ENCODE results near the gene CACNA1I. TPM values are rescaled to one million over a fixed set of nuclear protein-coding genes. Genes with fewer than 3 reads are reported as not detected.

Gene CACNA1I
- total RNA-seq, 1 experiment from 2014 or later = 0.90 TPM

DNA sequence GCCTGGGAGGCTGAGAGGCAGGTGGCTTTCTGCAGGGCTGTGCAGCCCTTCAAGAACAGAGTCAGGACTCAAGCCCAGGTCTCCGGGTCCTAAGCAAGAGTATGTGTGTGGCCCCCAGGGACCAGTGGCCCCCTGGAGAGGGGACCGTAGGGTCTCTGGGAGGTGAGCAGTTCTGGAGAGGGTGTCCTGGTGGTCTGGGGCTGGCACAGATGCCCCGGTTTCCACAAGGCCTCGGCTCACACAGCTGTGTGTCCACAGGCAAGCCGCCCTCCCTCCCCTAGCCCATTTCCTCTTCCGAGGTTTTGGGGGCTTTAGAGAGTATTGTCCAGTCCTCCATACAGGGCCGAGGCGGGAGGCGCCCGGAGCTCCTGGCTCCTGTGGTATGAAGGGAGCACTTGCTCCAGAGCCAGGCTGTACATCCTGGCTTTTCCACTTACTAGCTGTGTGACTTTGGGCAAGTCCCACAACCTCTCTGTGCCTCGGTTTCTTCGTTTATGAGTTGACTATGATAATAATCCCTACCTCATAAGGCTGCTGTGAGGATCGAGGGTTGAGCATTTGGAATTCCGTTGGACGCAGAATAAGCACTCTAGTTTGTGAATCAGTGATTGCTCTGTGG is 34.6 kb upstream of the CACNA1I start:
- POLR2A ChIA-PET (ENCODE audit: low non-redundant PET) = interaction anchor here (0.6 kb wide), 1 partner anchor 42 kb away, joined by 3 read pairs; no protein-coding TSS in a partner anchor
- CTCF ChIA-PET = no interaction called here
- H3K4me3 ChIP-seq (ENCODE audit: low read depth, low read length, poor library complexity, severe bottlenecking) = no peak overlapping the region
- H3K27ac ChIP-seq (ENCODE audit: low read depth, low read length, poor library complexity, severe bottlenecking) = no peak overlapping the region
- DNase-seq (ENCODE audit: low spot score) = no peak
- H3K36me3 ChIP-seq (ENCODE audit: insufficient read depth, low read length, poor library complexity, severe bottlenecking) = no peaks in the 10 kb centered on the region
- no TSS peak for BruUV-seq (replicated peaks)
- no peak for TF ChIP-seq EZH2 (IDR thresholded peaks at IDR 0.05; ENCODE audit: borderline replicate concordance, low read depth, low read length, poor library complexity, severe bottlenecking)
- TF ChIP-seq, protein P1, sequence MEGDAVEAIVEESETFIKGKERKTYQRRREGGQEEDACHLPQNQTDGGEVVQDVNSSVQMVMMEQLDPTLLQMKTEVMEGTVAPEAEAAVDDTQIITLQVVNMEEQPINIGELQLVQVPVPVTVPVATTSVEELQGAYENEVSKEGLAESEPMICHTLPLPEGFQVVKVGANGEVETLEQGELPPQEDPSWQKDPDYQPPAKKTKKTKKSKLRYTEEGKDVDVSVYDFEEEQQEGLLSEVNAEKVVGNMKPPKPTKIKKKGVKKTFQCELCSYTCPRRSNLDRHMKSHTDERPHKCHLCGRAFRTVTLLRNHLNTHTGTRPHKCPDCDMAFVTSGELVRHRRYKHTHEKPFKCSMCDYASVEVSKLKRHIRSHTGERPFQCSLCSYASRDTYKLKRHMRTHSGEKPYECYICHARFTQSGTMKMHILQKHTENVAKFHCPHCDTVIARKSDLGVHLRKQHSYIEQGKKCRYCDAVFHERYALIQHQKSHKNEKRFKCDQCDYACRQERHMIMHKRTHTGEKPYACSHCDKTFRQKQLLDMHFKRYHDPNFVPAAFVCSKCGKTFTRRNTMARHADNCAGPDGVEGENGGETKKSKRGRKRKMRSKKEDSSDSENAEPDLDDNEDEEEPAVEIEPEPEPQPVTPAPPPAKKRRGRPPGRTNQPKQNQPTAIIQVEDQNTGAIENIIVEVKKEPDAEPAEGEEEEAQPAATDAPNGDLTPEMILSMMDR (conservative IDR thresholded peaks at IDR 0.05; ENCODE audit: low read depth, low read length) = no peak
- intact Hi-C loops (cut with micrococcal nuclease; ENCODE audit: unreplicated experiment) = loop anchor here (2.0 to 10.0 kb wide), 2 partner anchors 489 to 809 kb away; partner anchors contain the start of gene ADSL
- H3K27me3 ChIP-seq (replicated peaks; ENCODE audit: insufficient read depth, low read depth, low read length, poor library complexity) = no peaks in the 10 kb centered on the region
- peaks cover 18% of the 10 kb centered on the region for H3K4me1 ChIP-seq (ENCODE audit: insufficient read depth, low read length, poor library complexity, severe bottlenecking)
- H3K9me3 ChIP-seq (ENCODE audit: low read depth, low read length, poor library complexity, severe bottlenecking) = no peaks in the 10 kb centered on the region

DNA sequence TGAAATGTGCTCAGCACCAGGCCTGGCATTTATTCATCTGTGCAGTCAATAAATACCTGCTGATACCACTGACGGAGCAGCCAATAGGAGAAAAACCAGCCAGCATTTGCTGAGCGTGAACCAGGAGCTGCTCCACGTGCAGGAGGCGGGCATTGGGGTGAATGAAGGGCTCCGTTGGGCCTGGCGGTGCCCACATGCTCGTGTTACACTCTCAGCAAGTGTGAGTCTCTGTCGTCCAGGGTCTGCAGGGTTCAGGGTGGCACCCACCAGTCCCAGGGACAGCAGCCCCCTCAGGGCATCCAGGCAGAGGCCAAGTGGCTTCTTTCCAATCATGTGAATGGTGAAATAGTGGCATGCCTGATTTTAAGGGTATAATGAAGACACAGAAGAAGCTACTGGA is 33.8 kb upstream of the CACNA1I start:
- Histone ChIP-seq H3K27ac (ENCODE audit: low read depth, low read length, poor library complexity, severe bottlenecking) (no peak overlapping the region), H3K4me1 (ENCODE audit: insufficient read depth, low read length, poor library complexity, severe bottlenecking) (peaks cover 10% of the 10 kb centered on the region), H3K4me3 (ENCODE audit: low read depth, low read length, poor library complexity, severe bottlenecking) (no peak overlapping the region), H3K36me3 (ENCODE audit: insufficient read depth, low read length, poor library complexity, severe bottlenecking) (no peaks in the 10 kb centered on the region), H3K9me3 (ENCODE audit: low read depth, low read length, poor library complexity, severe bottlenecking) (no peaks in the 10 kb centered on the region), H3K27me3 (replicated peaks; ENCODE audit: insufficient read depth, low read depth, low read length, poor library complexity) (no peaks in the 10 kb centered on the region)
- TF ChIP-seq, protein P1 (conservative IDR thresholded peaks at IDR 0.05; ENCODE audit: low read depth, low read length) = no peak
- no peak for TF ChIP-seq EZH2 (IDR thresholded peaks at IDR 0.05; ENCODE audit: borderline replicate concordance, low read depth, low read length, poor library complexity, severe bottlenecking)
- ChIA-PET CTCF (interaction anchor here (0.6 kb wide), 1 partner anchor 473 kb away, joined by 4 read pairs; no protein-coding TSS in a partner anchor), POLR2A (ENCODE audit: low non-redundant PET) (interaction anchor here (0.6 kb wide), 1 partner anchor 1765 kb away, joined by 7 read pairs; no protein-coding TSS in a partner anchor)
- no peak for DNase-seq (ENCODE audit: low spot score)
- BruUV-seq (replicated peaks) = no TSS peak
- intact Hi-C loops (cut with micrococcal nuclease; ENCODE audit: unreplicated experiment) = loop anchor here (10.0 kb wide), 1 partner anchor 808 kb away; the partner anchor contains the start of gene ADSL

DNA sequence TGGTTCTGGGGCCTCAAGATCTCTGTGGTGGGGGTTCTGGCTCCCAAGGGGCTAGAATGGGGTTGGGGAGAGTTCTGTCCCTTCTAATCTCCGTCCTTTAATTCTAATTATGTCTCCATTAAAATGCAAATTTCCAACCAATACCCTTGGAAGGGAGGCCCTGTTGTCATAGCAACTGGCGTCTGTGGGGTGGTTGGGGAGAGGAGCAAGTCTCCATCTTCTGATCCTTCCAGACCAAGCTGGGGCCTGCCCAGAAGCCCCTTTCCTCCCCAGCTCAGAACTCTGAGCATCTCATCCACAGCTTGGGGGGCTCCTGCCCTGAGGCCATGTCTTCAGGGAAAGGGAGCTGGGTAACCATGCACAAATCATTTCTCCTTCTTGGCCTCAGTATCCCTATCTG is 32.6 kb upstream of the CACNA1I start:
- H3K27me3 ChIP-seq (replicated peaks; ENCODE audit: insufficient read depth, low read depth, low read length, poor library complexity) = no peaks in the 10 kb centered on the region
- CTCF ChIA-PET = no interaction called here
- no peaks in the 10 kb centered on the region for H3K36me3 ChIP-seq (ENCODE audit: insufficient read depth, low read length, poor library complexity, severe bottlenecking)
- no peak overlapping the region for H3K27ac ChIP-seq (ENCODE audit: low read depth, low read length, poor library complexity, severe bottlenecking)
- intact Hi-C loops (cut with micrococcal nuclease; ENCODE audit: unreplicated experiment) = loop anchor here (10.0 kb wide), 1 partner anchor 807 kb away; the partner anchor contains the start of gene ADSL
- DNase-seq (ENCODE audit: low spot score) = no peak
- no peak overlapping the region for H3K4me3 ChIP-seq (ENCODE audit: low read depth, low read length, poor library complexity, severe bottlenecking)
- POLR2A ChIA-PET (ENCODE audit: low non-redundant PET) = no interaction called here
- H3K9me3 ChIP-seq (ENCODE audit: low read depth, low read length, poor library complexity, severe bottlenecking) = no peaks in the 10 kb centered on the region
- TF ChIP-seq, protein P1 (conservative IDR thresholded peaks at IDR 0.05; ENCODE audit: low read depth, low read length) = no peak
- H3K4me1 ChIP-seq (ENCODE audit: insufficient read depth, low read length, poor library complexity, severe bottlenecking) = peaks cover 9% of the 10 kb centered on the region
- no TSS peak for BruUV-seq (replicated peaks)
